Nephron (organoid): ENCODE measurements around the gene BAHCC1.
"Not testable (repeated sequence)": the region's sequence is repeated elsewhere in the genome, so short reads cannot be mapped to it uniquely, and the experiment has no call there.

Experiments used
- H3K27ac Mint-ChIP-seq, 3 experiments: 2 replicates each; pipeline ENCODE4 v1.8.0; 2020; ENCODE audit warnings: mixed read lengths in 3 of 3, mild to moderate bottlenecking in 2 of 3, moderate library complexity in 1 of 3
- H3K27me3 Mint-ChIP-seq: 2 replicates; pipeline ENCODE4 v1.8.0; 2021; ENCODE audit warnings: low read depth, mild to moderate bottlenecking, moderate library complexity, mixed read lengths
- H3K36me3 Mint-ChIP-seq: 2 replicates; pipeline ENCODE4 v1.8.0; 2020; ENCODE audit warnings: low read depth, mixed read lengths
- H3K4me1 Mint-ChIP-seq: 2 replicates; pipeline ENCODE4 v1.8.0; 2020; ENCODE audit warnings: mixed read lengths
- H3K4me3 Mint-ChIP-seq, 3 experiments: 2 replicates each; pipeline ENCODE4 v1.8.0; 2020; ENCODE audit warnings: mild to moderate bottlenecking in 3 of 3, mixed read lengths in 3 of 3, moderate library complexity in 2 of 3
- H3K9me3 Mint-ChIP-seq: 2 replicates; pipeline ENCODE4 v1.8.0; 2020; ENCODE audit warnings: mixed read lengths
- CTCF ChIP-seq, 3 experiments: fragments of 200-600 bp; sonication (generic); IDR thresholded peaks; one replicate each; pipeline ENCODE4 v1.5.0; 2021; ENCODE audit warnings: antibody characterized with exemption in 3 of 3; ENCODE audit not compliant: unreplicated experiment in 3 of 3

BAHCC1 gene

DNA sequence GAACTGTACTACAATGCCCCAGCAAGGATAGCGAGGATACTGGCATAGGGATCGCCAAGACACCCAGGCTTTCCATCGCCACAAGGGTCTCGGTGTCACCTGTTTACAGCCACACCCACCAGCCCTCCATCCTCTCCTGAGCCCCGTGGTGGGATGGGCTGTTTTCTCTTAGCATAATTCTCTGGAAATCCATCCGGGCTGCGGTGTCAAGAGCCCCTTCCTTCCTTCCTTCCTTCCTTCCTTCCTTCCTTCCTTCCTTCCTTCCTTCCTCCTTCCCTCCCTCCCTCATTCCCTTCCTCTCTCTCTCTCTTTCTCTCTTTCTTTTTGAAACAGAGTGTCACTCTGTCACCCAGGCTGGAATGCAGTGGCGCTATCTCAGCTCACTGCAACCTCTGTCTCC, 36.0 kb upstream of the BAHCC1 start:
- no peak overlapping the region for H3K4me3 Mint-ChIP-seq
- no peaks in the 10 kb centered on the region for H3K9me3 Mint-ChIP-seq
- H3K4me1 Mint-ChIP-seq: peaks cover 34% of the 10 kb centered on the region
- H3K27ac Mint-ChIP-seq: no peak overlapping the region
- TF ChIP-seq CTCF (IDR thresholded peaks at IDR 0.05; ENCODE audit: unreplicated experiment in 3 of 3): no peak
- H3K27me3 Mint-ChIP-seq: peaks cover 35% of the 10 kb centered on the region
- H3K36me3 Mint-ChIP-seq: no peaks in the 10 kb centered on the region

DNA sequence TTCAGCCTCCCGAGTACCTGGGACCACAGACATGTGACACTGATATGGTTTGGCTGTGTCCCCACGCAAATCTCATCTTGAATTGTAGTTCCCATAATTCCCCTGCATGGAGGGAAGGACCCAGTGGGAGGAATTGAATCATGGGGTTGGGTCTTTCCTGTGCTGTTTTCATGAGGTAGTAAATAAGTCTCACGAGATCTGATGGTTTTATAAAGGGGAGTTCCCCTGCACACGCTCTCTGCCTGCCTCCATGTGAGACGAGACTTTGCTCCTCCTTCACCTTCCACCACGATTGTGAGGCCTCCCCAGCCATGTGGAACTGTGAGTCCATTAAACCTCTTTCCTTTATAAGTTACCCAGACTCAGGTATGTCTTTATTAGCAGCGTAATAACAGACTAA, 33.3 kb upstream of the BAHCC1 start:
- Mint-ChIP-seq H3K27ac (peak overlapping the region in 1 of 3 experiments; percentile 5), H3K4me1 (peaks cover 40% of the 10 kb centered on the region), H3K27me3 (peaks cover 41% of the 10 kb centered on the region)
- H3K9me3 Mint-ChIP-seq, H3K4me3 Mint-ChIP-seq, H3K36me3 Mint-ChIP-seq: not testable (repeated sequence)

DNA sequence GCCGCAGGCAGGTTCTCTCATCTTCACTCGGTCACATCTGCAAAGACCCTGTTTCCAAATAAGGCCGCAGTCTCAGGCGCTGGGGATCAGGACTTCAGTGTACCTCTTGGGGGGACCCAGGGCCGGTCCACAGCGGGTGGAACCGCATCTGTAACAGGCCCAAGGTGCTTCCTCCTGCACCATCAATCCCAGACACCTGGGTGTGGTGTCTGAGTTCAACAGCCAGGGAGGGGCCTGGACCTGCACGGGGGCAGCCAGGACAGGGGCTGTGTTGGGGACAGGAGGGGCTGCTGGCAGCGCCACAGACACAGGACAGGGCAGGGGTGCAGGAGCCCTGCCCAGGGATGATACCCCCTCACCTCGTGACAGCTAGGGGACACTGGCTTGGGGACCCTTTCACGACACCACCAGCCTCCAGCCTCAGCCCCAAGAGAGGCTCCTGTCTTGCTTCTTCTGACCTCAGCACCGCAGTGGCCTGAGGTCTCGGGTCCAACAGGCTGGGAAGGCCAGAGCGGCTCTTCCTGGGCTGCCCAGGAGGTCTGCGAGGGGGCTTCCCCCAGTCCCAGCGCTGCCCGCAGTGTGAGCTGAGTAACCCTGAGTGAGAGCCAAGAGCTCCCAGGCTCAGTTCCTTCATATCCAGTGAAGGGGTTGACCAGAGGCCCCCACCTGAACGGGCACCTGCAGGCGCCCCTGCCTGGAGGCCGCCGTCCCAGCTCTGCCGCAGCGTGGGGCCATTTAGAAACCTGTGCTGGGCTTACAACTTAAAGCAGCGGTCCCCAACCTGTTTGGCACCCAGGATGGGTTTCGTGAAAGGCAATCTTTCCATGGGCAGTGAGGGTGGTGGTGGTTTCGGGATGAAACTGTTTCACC, 30.7 kb upstream of the BAHCC1 start:
- Mint-ChIP-seq H3K4me3 (peak overlapping the region in 2 of 3 experiments; percentile 54 to 58), H3K9me3 (no peaks in the 10 kb centered on the region), H3K36me3 (no peaks in the 10 kb centered on the region), H3K27me3 (peaks cover 37% of the 10 kb centered on the region), H3K4me1 (peaks cover 28% of the 10 kb centered on the region), H3K27ac (peak overlapping the region in 2 of 3 experiments; percentile 19 to 22)
- no peak for TF ChIP-seq CTCF (IDR thresholded peaks at IDR 0.05; ENCODE audit: unreplicated experiment in 3 of 3)

GRCh38 chr17:81365148-81365600, 30.1 kb upstream of the BAHCC1 start:
- Mint-ChIP-seq H3K27me3 (peaks cover 37% of the 10 kb centered on the region), H3K4me3 (peak overlapping the region; percentile 33 to 58 (median 54)), H3K27ac (peak overlapping the region in 2 of 3 experiments; percentile 19 to 22), H3K4me1 (peaks cover 23% of the 10 kb centered on the region), H3K9me3 (no peaks in the 10 kb centered on the region), H3K36me3 (no peaks in the 10 kb centered on the region)
- TF ChIP-seq CTCF (IDR thresholded peaks at IDR 0.05; ENCODE audit: unreplicated experiment in 3 of 3): no peak

- Mint-ChIP-seq H3K36me3 (no peaks in the 10 kb centered on the region), H3K4me1 (peaks cover 17% of the 10 kb centered on the region), H3K4me3 (peak overlapping the region in 2 of 3 experiments; percentile 20 to 54), H3K9me3 (no peaks in the 10 kb centered on the region), H3K27me3 (peaks cover 34% of the 10 kb centered on the region), H3K27ac (peak overlapping the region in 2 of 3 experiments; percentile 19 to 22)
- TF ChIP-seq CTCF (IDR thresholded peaks at IDR 0.05; ENCODE audit: unreplicated experiment in 3 of 3): no peak
These were observed 29.4 kb upstream of the BAHCC1 start for GRCh38 chr17:81365601-81366585.

DNA sequence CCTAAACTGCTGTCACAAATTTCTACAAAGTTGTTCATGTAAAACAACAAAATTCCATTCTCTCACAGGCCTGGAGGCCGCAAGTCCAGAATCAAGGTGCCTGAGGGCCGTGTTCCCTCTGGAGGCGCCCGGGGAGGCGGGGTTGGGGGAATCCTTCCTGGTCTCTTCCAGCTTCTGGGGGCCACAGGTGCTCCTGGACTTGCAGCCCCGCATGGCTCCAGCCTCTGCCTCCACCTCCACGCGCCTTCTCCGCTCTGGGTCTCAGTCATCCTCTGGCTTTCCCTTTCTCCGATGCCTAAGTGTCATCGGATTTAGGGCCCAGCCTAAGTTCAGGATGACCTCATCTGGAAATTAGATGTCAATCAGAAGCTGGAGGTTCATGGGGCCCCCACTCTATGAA, 28.6 kb upstream of the BAHCC1 start:
- Mint-ChIP-seq H3K9me3 (no peaks in the 10 kb centered on the region), H3K36me3 (no peaks in the 10 kb centered on the region), H3K4me1 (peaks cover 17% of the 10 kb centered on the region), H3K4me3 (no peak overlapping the region), H3K27me3 (peaks cover 34% of the 10 kb centered on the region), H3K27ac (no peak overlapping the region)
- no peak for TF ChIP-seq CTCF (IDR thresholded peaks at IDR 0.05; ENCODE audit: unreplicated experiment in 3 of 3)
